Measurements from ENCODE around the gene TUT7. TPM values are rescaled to one million over a fixed set of nuclear protein-coding genes. Genes with fewer than 3 reads are reported as not detected.

TUT7 gene
- total RNA-seq, 1 donor from 2014 or later, result 18.8 TPM

Other genes with a start within 250 kb of the TUT7 start
- 0.36 TPM for gene C9orf153, start 94.8 kb downstream of the TUT7 start, total RNA-seq (ENCODE audit: unreplicated experiment)
- gene ISCA1, start 71.9 kb downstream of the TUT7 start, total RNA-seq (ENCODE audit: unreplicated experiment), result 41.9 TPM

All from endothelial cell (in vitro differentiated cells).